B cell (primary cell): ENCODE results near the gene CACNA1H. TPM values are rescaled to one million over a fixed set of nuclear protein-coding genes. Genes with fewer than 3 reads are reported as not detected.

Experiments
- ATAC-seq: fragments of 200-7000 bp; cut with Tn5 transposase; one replicate; pipeline ENCODE4 v1.10.0; 2021; ENCODE audit warnings: low read depth, mild to moderate bottlenecking, moderate number of reproducible peaks, moderate library complexity
- CTCF ChIA-PET: fragments of 350-600 bp; sonication (Branson Sonifier 250); formaldehyde crosslinking; loops from one replicate; lab custom pipeline; 2021; ENCODE audit warnings: antibody characterized with exemption, inconsistent platforms; lab: Charles Lee
- POLR2A ChIA-PET: fragments of 350-600 bp; sonication (Branson Sonifier 250); formaldehyde crosslinking; loops from one replicate; lab custom pipeline; 2021; ENCODE audit warnings: antibody characterized with exemption; lab: Charles Lee
- DNase-seq: peaks from one replicate; pipeline ENCODE4 v3.0.0; 2013
- H2AFZ ChIP-seq: 2 replicates; pipeline ENCODE4 v1.6.1; 2012; ENCODE audit warnings: mild to moderate bottlenecking, low read depth, low read length; ENCODE audit not compliant: insufficient read depth, poor library complexity, severe bottlenecking
- H3K27ac ChIP-seq, 2 donors: 1 replicate in 1 of 2; 2 replicates in 1 of 2; pipeline ENCODE4 v1.5.1; 2012 to 2013; ENCODE audit warnings: low read length in 2 of 2, mild to moderate bottlenecking in 2 of 2, moderate library complexity in 1 of 2
- H3K27me3 ChIP-seq, 4 experiments: fragments of 200-600 bp in 1 of 4; sonication (generic) in 1 of 4; replicated peaks in 1 of 4; 1 replicate in 2 of 4; 2 replicates in 2 of 4; pipeline versions ENCODE4 v1.6.1 to v1.7.0; 2013 to 2016; ENCODE audit warnings: low read length in 3 of 4, mild to moderate bottlenecking in 2 of 4, mixed read lengths in 1 of 4, moderate library complexity in 1 of 4; ENCODE audit not compliant: insufficient read depth in 4 of 4, control insufficient read depth in 3 of 4; ENCODE audit errors: control extremely low read depth in 1 of 4
- H3K36me3 ChIP-seq, 2 experiments: replicated peaks in 1 of 2; 1 replicate in 1 of 2; 2 replicates in 1 of 2; pipeline versions ENCODE4 v1.6.1 to v1.7.1; 2013; ENCODE audit warnings: low read length in 1 of 2; ENCODE audit not compliant: insufficient read depth in 2 of 2, control insufficient read depth in 1 of 2; ENCODE audit errors: control extremely low read depth in 1 of 2, extremely low read depth in 1 of 2
- H3K4me1 ChIP-seq, 2 donors: fragments of 200-600 bp in 1 of 2; sonication (generic) in 1 of 2; 1 replicate in 1 of 2; 2 replicates in 1 of 2; pipeline versions ENCODE4 v1.5.1 to v1.6.1; 2013 to 2017; ENCODE audit warnings: low read length in 2 of 2; ENCODE audit not compliant: control insufficient read depth in 2 of 2, insufficient read depth in 2 of 2
- H3K4me2 ChIP-seq: replicated peaks from 2 replicates; pipeline ENCODE3; 2012; ENCODE audit warnings: mild to moderate bottlenecking, low read depth, low read length; ENCODE audit not compliant: poor library complexity, severe bottlenecking
- H3K4me3 ChIP-seq, 5 experiments: fragments of 200-600 bp in 1 of 5; sonication (generic) in 1 of 5; 1 replicate in 3 of 5; 2 replicates in 2 of 5; pipeline versions ENCODE4 v1.5.1 to v1.7.0; 2011 to 2016; ENCODE audit warnings: low read length in 4 of 5, mild to moderate bottlenecking in 4 of 5, low read depth in 2 of 5, control low read depth in 1 of 5, moderate library complexity in 1 of 5; ENCODE audit not compliant: insufficient read depth in 1 of 5; ENCODE audit errors: control extremely low read depth in 1 of 5, extremely low read depth in 1 of 5
- H3K79me2 ChIP-seq: fragments of 200-600 bp; sonication (generic); one replicate; pipeline ENCODE4 v1.6.0; 2016; ENCODE audit warnings: low read length; ENCODE audit not compliant: control insufficient read depth, insufficient read depth
- H3K9ac ChIP-seq: fragments of 200-600 bp; sonication (generic); 2 replicates; pipeline ENCODE4 v1.6.1; 2017; ENCODE audit warnings: mild to moderate bottlenecking, low read length, moderate library complexity
- H3K9me3 ChIP-seq, 3 donors: one replicate each; pipeline versions ENCODE4 v1.6.1 to v1.7.1; 2013; ENCODE audit warnings: low read length in 2 of 3; ENCODE audit not compliant: control insufficient read depth in 2 of 3, insufficient read depth in 1 of 3; ENCODE audit errors: control extremely low read depth in 1 of 3
- H4K20me1 ChIP-seq: 2 replicates; pipeline ENCODE4 v1.6.0; 2012; ENCODE audit warnings: mild to moderate bottlenecking, low read length; ENCODE audit not compliant: insufficient read depth, control insufficient read depth, poor library complexity, severe bottlenecking
- H3K27ac Mint-ChIP-seq: one replicate; pipeline ENCODE4 v1.8.0; 2021; ENCODE audit warnings: mixed read lengths
- H3K27me3 Mint-ChIP-seq: one replicate; pipeline ENCODE4 v1.8.0; 2021; ENCODE audit warnings: mixed read lengths
- H3K4me1 Mint-ChIP-seq: one replicate; pipeline ENCODE4 v1.8.0; 2021; ENCODE audit warnings: mixed read lengths
- H3K4me3 Mint-ChIP-seq: one replicate; pipeline ENCODE4 v1.8.0; 2021; ENCODE audit warnings: mixed read lengths
- H3K9me3 Mint-ChIP-seq: one replicate; pipeline ENCODE4 v1.8.0; 2022; ENCODE audit warnings: mixed read lengths; ENCODE audit not compliant: insufficient read depth
- CTCF ChIP-seq: fragments of 200-600 bp; IDR thresholded peaks from one replicate; pipeline ENCODE4 v1.8.0; 2022; ENCODE audit warnings: antibody characterized with exemption, mild to moderate bottlenecking
- EZH2 ChIP-seq: IDR thresholded peaks from 2 replicates; pipeline ENCODE4 v1.6.1; 2012; ENCODE audit warnings: borderline replicate concordance, low read depth, mild to moderate bottlenecking, moderate library complexity, low read length; ENCODE audit not compliant: insufficient read depth, poor library complexity, severe bottlenecking
- WGBS: methylation state at CpG from one replicate; pipeline ENCODE4 v1.1.5; 2013; ENCODE audit warnings: missing lambda C conversion rate; ENCODE audit not compliant: insufficient coverage; 5-methylcytosine and 5-hydroxymethylcytosine counted together
- intact Hi-C: fragments of 100-400 bp; cut with micrococcal nuclease; formaldehyde crosslinking; loops from one replicate; pipeline ENCODE4 v1.10.0; 2022
- polyA plus RNA-seq: library from polyadenylated mRNA; depleted of rRNA; stranded (reverse); fragments of >200 nt; gene quantifications from 2 replicates; pipeline ENCODE4 v1.2.3, GENCODE V29; 2012
- total RNA-seq, 2 donors: library from RNA; stranded (reverse); fragments of 120-200 nt in 1 of 2; gene quantifications; 1 replicate in 1 of 2; 2 replicates in 1 of 2; pipeline versions ENCODE4 v1.2.3 to v1.2.4, GENCODE V29; 2013 to 2022

CACNA1H gene
- total and polyA plus RNA-seq, 2 donors (not counting 1 experiment from before 2014, with no cell fraction given) = 0.05 to 0.10 TPM

DNA sequence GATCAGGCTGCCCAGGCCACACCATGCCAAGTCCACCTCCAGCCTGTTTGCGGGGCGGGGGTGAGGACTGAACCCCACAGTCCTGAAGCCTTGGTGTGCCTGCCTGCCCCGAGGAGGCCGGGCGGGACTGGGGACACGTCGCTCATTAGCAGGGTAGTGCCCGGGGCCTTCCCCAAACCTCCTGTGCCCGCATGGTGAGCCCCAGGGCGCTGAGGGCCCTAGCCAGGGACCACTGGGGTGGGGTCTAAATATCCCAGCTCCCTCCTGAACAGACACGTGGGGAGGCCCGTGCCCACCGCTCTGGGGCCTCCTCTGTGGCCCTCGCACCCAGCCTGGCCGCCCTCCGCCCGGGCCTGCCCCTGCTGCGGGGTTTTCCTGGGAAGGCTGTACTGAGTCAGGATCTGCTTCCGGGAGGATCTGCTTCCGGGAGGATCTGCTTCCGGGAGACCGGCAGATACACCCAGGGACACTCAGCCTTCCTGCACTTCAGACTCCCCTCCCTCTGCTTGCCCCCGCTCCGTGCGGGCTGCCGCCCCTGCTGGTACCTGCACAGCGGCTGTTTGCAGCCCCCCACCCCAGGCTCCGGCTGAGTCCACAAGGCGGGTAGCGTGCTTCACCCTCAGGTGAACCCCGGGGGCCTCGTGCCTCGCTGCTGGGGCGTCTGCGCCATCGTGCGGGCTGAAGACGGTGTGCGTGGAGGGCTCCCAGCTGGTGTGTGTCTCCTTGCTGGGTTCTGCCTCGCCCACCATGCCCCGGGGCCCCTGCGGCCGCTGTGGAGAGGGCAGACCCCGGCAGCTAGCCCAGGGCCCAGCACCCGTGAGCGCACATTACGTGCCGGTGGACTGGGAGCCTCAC, 23.6 kb upstream of the CACNA1H start:
- no peak for TF ChIP-seq EZH2
- no peak for TF ChIP-seq CTCF
- H3K27me3 Mint-ChIP-seq = peaks cover 3% of the 10 kb centered on the region
- Histone ChIP-seq H3K4me2 (no peak overlapping the region), H2AFZ (no peak overlapping the region), H3K79me2 (no peaks in the 10 kb centered on the region), H3K9ac (no peak overlapping the region), H3K9me3 (peaks cover 0 to 5% (median 0%) of the 10 kb centered on the region in 3 donors), H3K36me3 (no peaks in the 10 kb centered on the region), H3K27me3 (no peaks in the 10 kb centered on the region), H3K4me1 (no peaks in the 10 kb centered on the region), H3K4me3 (no peak overlapping the region), H4K20me1 (no peaks in the 10 kb centered on the region), H3K27ac (no peak overlapping the region)
- H3K9me3 Mint-ChIP-seq = no peaks in the 10 kb centered on the region
- H3K4me3 Mint-ChIP-seq = no peak overlapping the region
- intact Hi-C loops = no loop called here
- no peak overlapping the region for H3K27ac Mint-ChIP-seq
- ATAC-seq = no peak
- ChIA-PET POLR2A (no interaction called here), CTCF (interaction anchor here (0.5 kb wide), 1 partner anchor 997 kb away, joined by 3 read pairs; no protein-coding TSS in a partner anchor)
- H3K4me1 Mint-ChIP-seq = no peaks in the 10 kb centered on the region
- WGBS = 94% methylated on average over 48 of the region's 48 CpGs
- no peak for DNase-seq

DNA sequence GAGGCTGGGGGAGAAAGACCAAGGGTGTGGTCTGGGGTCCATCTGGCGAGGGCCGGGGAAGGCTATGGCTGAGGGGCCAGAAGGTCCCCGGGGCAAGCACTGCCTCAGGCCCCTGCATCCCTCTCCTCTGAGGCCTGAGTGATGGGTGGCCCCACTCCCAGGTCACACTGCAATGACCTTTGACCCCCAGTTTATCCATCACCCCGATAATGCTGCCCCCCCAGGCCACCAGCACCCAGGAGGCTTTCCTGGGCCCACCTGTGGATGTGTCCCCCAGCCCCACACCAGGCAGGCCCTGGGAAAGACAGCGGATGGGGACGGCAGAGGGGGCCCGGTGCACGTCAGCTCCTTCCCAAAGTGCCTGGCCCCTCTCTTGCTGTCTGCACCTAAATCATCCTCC, 22.5 kb upstream of the CACNA1H start:
- POLR2A ChIA-PET = no interaction called here
- WGBS = 82% methylated on average over 5 of the region's 8 CpGs
- CTCF ChIA-PET = no interaction called here

More for the DNA sequence above, 22.5 kb upstream of the CACNA1H start:
- DNase-seq (no peak), ATAC-seq (no peak)
- no peaks in the 10 kb centered on the region for H3K4me1 ChIP-seq
- no peaks in the 10 kb centered on the region for H3K27me3 ChIP-seq
- no peak overlapping the region for H2AFZ ChIP-seq
- Mint-ChIP-seq H3K4me3 (no peak overlapping the region), H3K9me3 (no peaks in the 10 kb centered on the region), H3K27ac (no peak overlapping the region), H3K27me3 (peaks cover 3% of the 10 kb centered on the region), H3K4me1 (no peaks in the 10 kb centered on the region)
- no peak overlapping the region for H3K4me3 ChIP-seq
- intact Hi-C loops = no loop called here
- H4K20me1 ChIP-seq = no peaks in the 10 kb centered on the region
- no peak overlapping the region for H3K9ac ChIP-seq
- no peaks in the 10 kb centered on the region for H3K36me3 ChIP-seq
- no peaks in the 10 kb centered on the region for H3K79me2 ChIP-seq
- TF ChIP-seq EZH2 (no peak), CTCF (no peak)
- no peak overlapping the region for H3K27ac ChIP-seq
- H3K4me2 ChIP-seq = no peak overlapping the region
- peaks cover 0 to 5% (median 0%) of the 10 kb centered on the region in 3 donors for H3K9me3 ChIP-seq
